GM21381 (cell line): ENCODE data around the gene PZP.

Experiments
- ATAC-seq: cut with Tn5 transposase; IDR thresholded peaks from one replicate; pipeline ENCODE4 v1.9.1; 2021; ENCODE audit warnings: mild to moderate bottlenecking, moderate library complexity; ENCODE audit not compliant: unreplicated experiment

The PZP gene

GRCh38 chr12:9127936-9128663 lies 80.1 kb downstream of the PZP start:
- no peak for ATAC-seq

GRCh38 chr12:9127484-9127883 lies 80.7 kb downstream of the PZP start:
- ATAC-seq: no peak

GRCh38 chr12:9124383-9125031 lies 83.7 kb downstream of the PZP start:
- no peak for ATAC-seq

- no peak for ATAC-seq
Measured at GRCh38 chr12:9123781-9124382, 84.3 kb downstream of the PZP start.

- ATAC-seq: no peak
Measured at GRCh38 chr12:9122091-9122609, 86.0 kb downstream of the PZP start.

- ATAC-seq: no peak
Measured at GRCh38 chr12:9120487-9121184, 87.6 kb downstream of the PZP start.

- ATAC-seq: peak; percentile 75
Measured at GRCh38 chr12:9118158-9118557, 90.0 kb downstream of the PZP start.

GRCh38 chr12:9115731-9116559 lies 92.2 kb downstream of the PZP start, which contains the start of gene A2M:
Gene A2M, minus strand, starts transcription at chr12:9115919. Its CDS starts 70 bp downstream, at chr12:9115849.
- no peak for ATAC-seq

- ATAC-seq: no peak
Measured at GRCh38 chr12:9114946-9115345, 93.2 kb downstream of the PZP start.

- ATAC-seq: no peak
Measured at GRCh38 chr12:9113987-9114309, 94.2 kb downstream of the PZP start.

- no peak for ATAC-seq
Measured at GRCh38 chr12:9113296-9113986, 94.8 kb downstream of the PZP start.

GRCh38 chr12:9112076-9112853 lies 95.9 kb downstream of the PZP start:
- ATAC-seq: no peak

- ATAC-seq: no peak
Measured at GRCh38 chr12:9111525-9111924, 96.7 kb downstream of the PZP start.

GRCh38 chr12:9109737-9110491 lies 98.3 kb downstream of the PZP start:
- ATAC-seq: no peak

GRCh38 chr12:9109213-9109522 lies 99.0 kb downstream of the PZP start:
- no peak for ATAC-seq

- no peak for ATAC-seq
Measured at GRCh38 chr12:9108504-9109212, 99.5 kb downstream of the PZP start.

GRCh38 chr12:9107542-9107873 lies 100.7 kb downstream of the PZP start:
- no peak for ATAC-seq
